GM04504 (cell line): Measurements from ENCODE around the gene H19.

Source experiments
- DNase-seq: peaks from one replicate; pipeline ENCODE4 v3.0.0-alpha.2; 2012; ENCODE audit warnings: low read depth

H19 gene

DNA sequence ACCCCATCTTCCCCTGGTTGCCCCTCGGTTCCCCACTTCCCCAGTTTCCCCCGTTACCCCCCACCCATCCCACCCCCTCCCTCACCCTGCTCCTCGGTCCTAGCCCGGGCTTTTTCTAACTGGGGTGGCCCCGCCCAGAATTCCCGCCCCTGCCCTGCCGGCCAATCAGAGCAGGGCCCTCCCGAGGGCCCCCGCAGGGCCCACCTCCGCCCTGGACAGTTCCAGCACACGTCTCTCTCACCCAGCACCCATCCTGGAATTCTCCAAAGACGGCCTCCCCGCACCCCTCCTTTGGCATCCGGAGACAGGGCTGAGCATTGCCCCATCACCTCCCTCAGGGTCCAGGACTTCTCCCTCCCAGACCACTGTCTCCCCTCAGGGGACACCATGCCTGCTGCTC is at the start of gene H19:
H19 (minus strand) TSS at position 88 of the 400 bp plus-strand sequence.
- no peak for DNase-seq

DNA sequence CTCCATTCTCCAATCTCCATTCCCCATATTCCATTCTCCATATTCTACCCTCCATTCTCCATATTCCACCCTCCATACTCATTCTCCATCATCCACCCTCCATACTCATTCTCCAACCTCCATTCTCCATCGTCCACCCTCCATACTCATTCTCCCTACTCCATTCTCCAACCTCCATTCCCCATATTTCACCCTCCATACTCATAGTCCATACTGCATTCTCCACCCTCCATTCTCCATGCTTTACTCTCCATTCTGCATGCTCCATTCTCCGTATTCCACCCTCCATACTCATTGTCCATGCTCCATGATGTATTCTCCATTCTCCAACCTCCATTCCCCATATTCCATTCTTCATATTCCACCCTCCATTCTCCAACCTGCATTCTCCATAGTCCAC is 44.3 kb upstream of the H19 start:
- no peak for DNase-seq

DNA sequence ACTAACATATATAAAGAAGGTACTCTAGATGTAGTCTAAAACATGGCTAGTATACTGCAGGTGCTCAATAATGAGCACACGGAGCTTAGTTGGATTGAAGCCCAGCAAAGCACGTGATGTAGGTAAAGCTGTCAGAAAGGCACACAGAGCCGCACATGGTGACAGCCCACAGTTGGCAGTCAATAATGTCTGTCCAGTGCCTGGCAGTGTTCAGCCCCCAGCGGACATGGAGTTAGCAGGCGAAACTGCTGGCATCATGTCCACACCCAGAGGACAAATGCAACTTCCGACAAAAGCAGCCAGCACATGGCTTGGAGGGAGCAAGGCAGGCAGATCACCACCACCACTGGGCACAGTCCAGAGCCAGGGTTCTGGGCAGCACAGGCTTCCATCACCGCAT is 43.5 kb upstream of the H19 start:
- DNase-seq, result no peak

DNA sequence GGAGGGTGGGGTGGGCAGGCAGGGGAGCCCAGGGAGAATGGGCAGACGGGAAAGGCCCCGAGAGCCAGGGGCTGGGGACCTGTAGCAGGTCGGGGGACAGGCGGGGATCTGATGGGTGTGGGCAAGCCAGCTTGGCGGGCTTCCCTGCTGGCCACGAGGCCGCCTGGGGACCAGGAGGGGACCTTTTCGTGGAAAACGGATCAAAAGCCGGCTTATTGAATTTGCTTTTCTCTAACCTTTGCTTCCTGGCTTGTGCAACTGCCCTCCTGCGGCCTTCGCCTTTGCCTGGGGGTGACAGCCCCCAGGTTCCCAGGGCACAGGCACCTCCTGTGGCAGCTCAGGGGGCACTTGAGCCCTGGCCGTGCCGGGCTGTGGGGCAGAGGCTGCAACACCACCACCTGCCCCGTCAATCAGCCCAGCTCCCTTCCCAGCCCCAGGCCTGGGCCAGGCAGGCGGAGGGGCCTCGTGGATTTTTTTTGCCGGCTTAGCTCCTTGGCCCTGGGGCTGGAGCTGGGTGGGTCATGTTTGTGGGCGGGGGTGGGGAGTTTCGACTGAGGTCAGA is 41.6 kb upstream of the H19 start:
- no peak for DNase-seq

DNA sequence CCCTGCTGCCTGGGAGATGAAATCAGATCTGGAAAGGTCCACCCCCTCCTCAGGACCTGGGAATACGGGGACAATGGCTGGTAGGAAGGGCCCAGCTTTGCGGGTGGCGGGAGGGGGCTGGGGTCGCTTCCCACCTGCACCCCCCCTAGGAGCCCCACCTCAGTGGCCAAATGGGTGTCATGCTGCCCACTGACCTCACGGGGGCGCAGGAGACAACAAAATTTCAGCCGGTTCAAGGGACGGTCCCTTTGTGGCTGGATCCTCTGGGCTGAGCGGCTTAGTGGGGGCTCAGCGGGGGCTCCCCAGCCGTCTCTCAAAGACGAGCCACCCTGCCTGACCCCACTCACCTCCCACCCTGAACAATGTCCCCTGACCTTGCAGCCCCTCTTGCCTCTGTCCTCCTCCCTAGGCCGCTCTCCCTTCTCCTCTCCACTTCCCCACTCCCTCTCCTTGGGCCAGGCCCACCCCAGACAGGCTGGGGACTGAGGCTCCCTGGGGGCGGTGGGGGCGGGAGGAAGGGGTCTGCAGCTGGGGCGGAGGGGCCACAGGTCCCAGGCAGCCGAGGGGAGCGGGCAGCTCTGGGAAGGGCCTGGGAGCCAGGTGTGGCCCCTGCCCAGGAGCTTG is 39.3 kb upstream of the H19 start:
- DNase-seq, result no peak

DNA sequence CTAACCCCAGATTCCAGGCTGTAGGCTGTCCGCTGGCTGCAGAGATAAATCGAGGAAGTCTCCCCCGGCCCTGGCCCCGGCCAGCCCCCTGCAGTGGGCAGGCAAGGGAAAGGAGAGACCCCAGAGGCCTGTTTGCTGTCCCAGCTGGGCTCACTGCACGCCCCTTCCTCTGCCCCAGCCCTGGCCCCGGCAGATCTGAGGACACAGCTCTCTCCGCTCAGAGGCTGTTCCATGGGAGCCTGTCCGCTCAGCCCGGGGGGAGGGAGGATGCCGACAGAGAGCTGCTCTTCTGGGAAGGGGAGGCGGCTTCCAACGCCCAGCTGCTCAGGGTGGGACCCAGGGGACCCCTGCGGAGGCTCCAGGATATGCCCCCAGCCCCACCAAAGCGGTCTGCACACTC is 37.7 kb upstream of the H19 start:
- no peak for DNase-seq

DNA sequence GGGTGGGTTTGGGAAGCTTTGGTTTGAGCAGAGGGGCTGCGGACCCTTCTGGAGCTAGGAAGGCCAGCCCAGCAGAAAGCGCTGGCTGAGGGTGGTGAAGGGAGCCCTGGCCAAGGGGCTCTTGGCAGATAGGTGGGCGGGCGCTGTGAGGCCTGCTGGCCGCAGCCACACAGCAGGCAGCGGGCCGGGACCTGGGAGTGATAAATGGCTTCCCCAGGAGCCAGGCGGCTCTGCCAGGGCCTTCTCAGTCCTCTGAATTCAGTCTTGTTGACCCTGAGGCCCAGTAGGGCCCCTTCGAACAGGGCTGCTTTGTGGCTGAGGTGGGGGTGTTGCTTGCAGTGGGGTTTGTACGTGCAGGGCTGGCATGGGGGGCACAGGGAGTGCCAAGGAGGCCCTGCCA is 33.4 kb upstream of the H19 start:
- DNase-seq, result no peak

DNA sequence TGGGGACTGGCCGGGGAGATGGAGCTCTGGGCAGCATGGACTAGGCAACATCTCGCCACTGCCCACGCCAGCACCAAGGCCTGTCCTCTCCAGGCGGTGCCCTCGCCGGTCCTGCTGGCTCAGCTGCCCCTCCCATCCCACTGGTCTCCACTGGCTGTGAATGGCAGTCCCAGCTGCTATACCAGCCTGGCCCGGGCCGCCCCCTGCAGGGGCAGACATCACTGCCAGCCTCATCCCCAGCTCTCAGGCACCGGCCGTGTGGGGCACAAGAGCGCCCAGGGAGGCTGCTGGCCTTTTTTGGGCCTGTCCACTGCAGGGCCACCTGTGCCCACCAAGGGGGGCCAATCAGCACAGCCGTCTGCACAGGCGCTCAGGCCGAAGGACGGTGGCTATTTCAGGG is 30.1 kb upstream of the H19 start:
- DNase-seq, result no peak

DNA sequence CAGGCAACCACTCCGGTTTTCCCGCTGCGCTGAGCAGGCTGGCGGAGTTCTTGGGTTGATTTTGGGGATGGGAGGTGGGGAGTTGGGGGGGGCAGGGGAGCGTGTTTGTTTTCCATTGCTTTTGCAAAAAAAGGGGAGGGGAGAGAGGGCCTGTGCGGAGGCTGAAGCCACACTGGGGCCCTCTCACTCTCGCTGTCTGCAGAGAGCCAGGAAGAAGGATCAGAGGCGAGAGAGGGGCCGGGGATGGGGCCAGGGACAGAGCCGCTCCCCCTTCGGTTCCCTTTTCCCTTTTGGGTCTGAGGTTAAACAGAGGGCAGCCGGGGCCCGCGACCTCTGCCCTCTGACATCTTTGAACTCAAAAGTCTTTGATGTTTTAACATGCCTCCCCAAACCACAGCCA is 17.4 kb upstream of the H19 start:
- no peak for DNase-seq

DNA sequence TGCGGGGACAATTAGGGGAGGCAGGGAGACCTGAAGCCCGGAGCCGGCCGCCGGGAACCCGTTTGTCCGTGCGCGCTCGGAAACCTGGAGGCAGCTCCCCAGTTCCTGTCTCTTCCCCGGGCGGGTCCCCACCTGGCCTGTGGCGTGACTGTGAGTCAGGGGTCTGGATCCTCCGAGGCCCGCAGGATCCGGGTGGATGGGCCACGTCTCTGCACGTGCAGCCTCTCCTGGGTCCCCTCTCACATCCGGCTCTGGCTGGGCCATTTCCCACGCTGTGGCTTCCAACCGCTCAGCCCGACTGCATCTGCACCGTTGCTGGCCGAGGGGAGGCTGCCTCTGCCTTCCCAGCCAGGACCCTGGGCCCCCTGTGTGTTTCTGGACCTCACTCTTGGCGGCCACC is 14.8 kb upstream of the H19 start:
- no peak for DNase-seq

DNA sequence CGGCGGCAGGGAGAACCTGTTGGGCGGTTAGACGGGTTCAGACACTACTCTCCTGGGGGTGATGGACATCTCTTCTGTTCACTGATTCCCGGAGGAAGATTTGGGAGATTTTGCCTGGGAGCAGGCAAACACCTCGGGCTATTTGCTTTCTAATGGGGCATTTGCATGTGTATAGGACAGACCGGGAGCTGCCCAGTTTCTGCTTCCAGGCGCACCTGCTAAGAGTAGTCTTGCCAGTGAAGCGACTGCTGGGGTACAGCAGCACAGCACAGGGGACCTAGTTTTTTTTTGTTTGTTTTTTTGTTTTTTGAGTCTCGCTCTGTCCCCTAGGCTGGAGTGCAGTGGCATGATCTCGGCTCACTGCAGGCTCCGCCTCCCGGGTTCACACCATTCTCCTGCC is 6.8 kb upstream of the H19 start:
- no peak for DNase-seq

DNA sequence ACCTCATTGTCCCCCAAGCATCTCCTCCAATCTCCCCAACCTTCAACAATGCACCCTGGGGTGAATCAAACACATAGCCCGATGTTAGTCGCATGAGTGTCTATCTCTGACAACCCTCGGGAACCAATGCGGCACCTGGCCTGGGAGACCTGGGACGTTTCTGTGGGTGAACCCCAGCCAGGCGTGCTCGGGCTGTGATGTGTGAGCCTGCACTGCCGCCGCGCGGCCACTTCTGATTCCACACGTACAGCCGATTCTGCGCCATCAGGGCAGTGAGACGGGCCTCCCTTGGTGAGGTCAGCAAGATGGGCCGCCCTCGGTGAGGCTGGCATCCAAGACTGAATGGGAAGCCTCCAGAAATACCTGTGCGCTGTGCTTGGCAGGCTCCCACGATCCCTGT is 5.2 kb upstream of the H19 start:
- DNase-seq, result no peak

DNA sequence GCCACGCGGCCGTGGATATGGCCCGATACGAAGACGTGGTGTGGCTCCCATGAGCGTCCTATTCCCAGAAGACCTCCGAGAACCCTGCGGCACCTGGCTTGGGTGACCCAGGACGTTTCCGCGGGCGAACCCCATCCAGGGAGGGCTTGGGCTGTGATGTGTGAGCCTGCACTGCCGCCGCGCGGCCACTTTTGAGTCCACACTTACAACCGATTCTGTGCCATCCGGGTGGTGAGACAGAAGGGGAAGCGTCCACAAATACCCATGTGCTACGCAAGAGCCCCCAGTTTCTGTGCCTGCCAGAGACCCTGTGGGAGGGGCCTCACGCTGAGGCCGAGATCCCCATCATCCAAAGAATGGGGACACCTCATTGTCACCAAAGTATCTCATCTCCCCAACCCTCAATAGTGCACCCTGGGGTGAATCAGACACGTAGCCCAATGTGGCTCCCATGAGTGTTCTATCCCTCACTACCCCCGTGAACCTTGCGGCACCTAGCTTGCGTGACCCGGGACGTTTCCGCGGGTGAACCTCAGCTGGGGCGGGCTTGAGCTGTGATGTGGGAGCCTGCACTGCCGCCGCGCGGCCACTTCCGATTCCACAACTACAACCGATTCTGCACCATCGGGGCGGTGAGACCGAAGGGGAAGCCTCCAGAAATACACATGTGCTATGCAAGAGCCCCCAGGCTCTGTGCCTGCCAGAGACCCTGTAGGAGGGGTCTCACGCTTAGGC is 4.6 kb upstream of the H19 start:
- no peak for DNase-seq

DNA sequence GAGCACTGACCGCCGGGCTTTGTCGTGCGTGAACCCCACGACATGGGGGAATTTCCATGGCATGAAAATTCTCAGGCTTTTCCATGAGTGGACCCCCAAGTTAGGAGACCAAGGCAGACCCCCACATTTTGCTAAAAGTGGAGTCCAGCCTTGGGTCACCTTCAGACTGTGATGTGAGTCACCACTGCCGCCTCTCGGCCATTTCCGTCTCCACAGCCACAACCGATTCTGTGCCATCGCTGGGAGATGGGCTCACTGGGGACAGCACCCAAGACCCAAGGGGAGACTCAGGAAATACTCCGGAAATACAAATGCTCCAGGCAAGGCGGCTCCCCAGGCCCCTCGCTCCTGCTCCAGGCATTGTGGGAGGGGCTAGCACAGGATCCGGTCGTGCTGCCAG is 1.2 kb upstream of the H19 start:
- no peak for DNase-seq

DNA sequence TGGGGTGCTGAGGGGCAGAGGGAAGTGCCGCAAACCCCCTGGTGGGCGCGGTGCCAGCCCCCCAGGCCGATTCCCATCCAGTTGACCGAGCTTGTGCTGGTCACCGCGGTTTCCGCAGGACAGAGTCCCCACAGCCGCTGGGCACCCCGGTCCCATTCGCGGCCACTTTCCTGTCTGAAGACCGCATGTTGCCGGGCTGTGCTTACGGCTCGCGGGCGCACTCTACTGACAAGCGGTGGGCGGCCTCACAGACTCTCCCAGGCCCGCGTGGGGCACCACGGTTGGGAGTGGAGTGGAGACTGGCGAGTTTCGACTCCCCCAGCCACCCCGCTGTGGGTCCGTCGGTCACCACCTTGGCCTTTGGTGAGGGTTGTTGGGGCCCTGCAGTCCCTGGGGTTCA is 648 bp upstream of the H19 start:
- no peak for DNase-seq

DNA sequence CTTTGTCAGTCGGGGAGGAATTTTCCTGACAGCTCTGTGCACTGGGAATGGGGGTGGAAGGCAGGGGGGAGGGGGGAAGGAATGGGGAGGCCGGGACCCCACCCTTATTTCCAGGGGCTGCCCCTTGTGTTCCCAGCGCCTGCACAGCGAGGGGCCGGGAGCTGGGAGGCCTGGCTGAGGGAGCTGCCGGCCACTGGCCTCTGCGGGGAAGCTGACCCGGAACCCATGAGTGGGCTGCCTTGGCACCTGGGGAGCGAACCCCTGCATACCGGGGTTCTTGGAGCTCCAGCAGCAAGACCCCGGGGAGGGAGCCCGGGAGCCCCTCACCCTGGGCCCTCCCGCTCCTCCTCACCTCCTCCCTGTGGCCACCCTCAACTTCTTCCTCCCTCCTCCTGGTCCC is 3.5 kb downstream of the H19 start:
- no peak for DNase-seq

DNA sequence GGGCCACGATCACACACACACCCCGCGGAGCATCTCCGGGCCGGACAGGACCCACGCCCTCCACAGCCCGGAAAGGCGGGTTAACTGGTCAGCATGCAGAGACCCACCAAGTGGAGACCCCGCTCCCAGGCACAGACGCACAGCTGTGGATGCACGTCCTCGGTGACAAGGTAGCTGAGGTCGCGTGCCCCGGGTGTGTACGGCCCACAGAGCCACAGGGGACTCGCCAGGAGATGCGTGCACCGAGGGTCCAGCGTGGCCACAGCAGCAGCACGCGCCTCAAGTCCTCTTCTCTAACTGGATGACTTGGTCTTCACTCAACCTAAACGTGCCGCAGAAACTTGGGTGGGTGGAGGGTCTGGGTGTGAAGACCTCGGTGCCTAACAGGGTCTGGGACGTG is 5.5 kb downstream of the H19 start:
- no peak for DNase-seq

DNA sequence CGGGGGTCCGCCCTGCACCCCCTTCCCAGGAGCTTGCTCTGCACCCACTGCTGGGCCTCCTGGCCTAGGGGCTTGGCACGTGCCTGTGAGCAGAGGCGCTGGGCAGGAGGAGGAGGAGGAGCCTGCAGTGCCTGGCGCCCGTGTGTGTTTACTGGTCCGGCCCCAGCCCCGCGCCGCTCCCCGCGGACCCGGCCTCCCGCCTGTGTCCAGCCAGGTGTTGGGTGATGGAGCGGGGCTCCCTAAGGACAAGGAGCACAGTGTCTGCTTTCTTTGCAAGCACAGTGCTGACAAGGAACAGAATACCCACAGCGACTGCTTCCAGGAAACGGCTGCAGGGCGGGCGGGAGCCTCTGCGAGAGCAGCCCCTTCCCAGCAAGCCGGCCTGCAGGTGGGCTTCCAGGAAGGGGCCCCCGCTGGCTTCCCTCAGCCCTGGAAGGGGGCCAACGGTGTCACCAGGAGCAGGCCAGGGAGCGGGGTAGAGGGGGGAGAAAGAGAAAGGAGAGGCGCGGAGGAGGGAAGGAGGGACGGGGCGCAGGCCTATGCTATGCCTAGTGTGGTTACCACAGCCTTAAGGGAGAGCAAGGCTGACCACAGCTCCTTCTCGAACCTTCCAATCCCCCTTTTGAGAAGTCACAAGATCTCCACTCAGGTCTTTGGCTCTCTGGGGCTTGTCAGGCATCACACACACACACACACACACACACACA is 6.6 kb downstream of the H19 start:
- DNase-seq, result no peak

DNA sequence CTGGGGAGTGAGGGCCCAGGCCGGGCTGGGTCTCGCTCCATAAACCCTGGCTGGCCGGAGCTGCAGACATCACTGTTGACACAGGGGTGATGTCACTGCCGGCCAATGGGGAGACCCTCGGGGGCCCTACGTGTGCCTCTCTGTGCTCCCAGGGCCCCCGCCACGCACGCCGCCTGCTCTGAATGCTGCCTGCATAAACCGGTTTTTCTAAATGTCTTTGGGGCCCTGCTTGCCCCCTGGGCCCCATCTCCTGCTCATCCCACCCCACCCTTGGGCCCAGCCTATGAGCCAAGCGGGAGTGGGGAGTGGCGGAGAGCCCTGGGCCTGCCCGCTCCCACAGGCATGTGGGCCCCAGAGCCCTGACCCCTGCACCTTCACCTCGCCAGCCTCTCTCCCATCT is 7.7 kb downstream of the H19 start:
- DNase-seq, result no peak

DNA sequence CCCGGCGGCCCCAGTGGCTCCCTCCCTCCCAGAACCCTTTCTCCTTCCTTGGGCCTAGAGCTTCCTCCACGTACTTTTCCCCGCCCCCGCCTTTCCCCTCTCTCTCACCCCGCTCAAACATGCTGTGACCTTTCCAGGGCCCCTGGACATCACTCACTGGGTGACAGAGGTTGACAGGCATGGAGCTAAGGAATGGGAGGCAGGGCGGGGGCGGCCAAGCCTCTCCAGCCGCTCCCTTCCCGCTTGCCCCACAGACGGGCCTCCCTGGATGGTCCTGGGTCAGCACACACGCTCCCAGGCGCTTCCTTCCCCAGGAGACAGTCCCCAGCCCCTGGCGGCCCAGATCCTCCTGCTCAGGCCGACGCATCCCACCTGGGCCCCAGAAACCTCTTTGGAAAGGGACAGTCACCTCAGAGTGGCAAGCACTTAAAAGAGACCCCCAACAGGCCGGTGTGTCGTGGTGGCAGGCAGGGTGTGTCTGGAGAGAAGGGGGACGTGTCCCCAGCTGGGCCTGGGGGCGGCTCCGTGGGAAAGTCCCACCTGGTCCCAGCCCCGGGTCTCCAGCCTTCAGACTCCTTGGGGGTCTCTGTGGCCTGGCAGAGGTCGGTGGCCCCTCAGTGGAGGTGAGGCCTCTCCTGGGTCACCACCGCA is 8.8 kb downstream of the H19 start:
- no peak for DNase-seq

DNA sequence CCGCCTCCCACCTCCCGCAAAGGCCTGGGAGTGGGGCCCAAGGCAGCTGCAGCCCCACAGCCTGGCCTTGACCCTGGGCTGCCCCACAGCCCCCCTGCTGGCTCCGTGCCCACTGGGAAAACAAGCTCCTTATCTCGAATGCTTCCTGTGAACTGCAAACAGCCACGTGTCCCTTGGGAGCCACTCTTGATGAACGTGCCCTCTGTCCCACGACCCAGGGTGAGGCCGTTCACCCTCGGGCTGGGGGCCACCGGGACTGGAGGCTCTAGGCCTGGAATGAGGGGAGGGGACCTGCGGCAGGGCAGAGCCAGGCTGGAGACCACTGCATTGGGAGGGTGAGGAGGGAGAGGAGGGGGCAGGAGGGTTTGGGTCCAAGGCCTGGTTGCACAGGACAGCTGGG is 9.5 kb downstream of the H19 start:
- DNase-seq, result no peak

DNA sequence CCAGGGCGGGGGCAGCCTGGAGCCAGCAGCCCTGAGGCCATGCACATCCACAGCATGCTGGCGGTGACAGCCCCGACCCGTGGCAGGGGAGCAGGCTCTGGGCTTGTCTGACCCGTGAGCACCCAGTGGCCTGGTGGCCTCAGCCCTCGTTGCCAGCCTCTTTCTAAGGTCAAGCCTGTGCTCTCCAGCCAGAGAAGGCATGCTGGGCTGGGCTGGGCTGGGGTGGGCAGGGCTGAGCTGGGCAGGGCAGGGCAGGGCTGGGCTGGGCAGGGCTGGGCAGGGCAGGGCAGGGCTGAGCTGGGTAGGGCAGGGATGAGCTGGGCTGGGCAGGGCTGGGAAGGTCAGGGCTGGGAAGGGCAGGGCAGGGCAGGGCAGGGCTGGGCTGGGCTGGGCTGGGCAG is 10.6 kb downstream of the H19 start:
- DNase-seq, result no peak

DNA sequence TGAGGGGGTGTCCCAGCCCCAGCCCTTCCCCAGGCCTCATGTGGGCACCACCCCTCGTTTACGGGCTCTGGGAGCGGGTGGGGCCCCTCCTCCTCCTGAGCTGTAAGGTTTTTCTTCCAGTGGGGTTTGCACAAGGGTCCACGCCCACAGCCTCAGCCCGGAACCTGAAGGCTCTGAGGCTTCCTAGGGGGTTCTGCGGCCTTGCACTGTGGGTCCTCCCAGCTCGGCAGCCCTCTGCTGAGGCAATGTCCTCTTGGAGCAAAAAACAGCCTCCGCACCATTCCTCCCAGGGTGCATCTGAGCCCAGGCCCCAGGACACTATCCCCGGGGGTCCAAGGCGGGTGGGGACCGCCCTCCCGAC is 14.1 kb downstream of the H19 start:
- no peak for DNase-seq
